ENCODE measurements around the gene PLA2G4D. TPM values are rescaled to one million over a fixed set of nuclear protein-coding genes. Genes with fewer than 3 reads are reported as not detected.

The PLA2G4D gene
- total and polyA plus RNA-seq, 2 experiments from 2014 or later: 0.07 to 0.15 TPM

DNA sequence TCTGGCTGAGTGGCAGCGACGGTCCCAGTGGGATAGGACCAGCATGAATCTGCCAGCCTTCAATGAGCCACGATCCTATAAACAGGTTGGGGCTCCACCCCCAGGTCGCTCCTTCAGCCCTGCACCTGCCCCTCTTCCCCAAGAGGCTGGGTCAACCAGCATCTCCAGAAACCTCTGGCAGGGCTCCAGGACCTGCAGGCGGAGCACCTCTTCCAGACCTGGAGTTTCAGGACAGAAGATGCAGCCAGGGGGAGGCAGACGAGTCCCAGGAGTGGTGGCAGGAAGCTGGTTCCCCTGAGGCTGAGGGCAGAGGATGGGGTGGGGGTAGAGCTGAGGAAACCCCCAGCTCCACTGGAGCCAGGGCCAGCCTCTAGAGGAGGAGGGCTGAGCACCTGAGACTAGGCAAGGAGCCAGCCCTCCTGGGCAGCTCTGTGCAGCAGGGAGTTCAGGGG, at the start of gene PLA2G4D (continued):
- no peak for TF ChIP-seq EZH2 (IDR thresholded peaks at IDR 0.05; ENCODE audit: low read depth, unreplicated experiment)

DNA sequence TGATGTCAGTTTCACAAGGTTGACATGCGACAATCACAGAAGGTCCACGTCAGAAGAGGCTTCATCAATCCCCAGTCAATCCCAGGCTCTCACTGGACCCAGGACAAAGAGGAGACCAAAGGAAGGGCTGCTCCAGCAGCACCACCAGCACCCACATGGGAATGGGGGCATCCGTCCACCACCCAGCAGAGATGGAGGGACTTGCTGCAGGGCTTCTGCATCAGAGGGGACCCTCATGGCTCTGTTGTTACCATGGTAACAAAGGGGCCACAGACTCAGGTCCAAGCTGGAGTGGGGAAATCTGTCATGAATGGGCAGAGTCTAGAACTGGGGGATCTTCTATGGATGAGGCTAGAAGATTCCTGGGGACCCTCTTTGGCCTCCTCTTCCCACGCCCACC, 49.0 kb upstream of the PLA2G4D start:
- H3K36me3 Mint-ChIP-seq (ENCODE audit: low read depth): no peaks in the 10 kb centered on the region
- H3K27ac ChIP-seq (ENCODE audit: low read depth): no peak overlapping the region
- H3K4me2 ChIP-seq: no peak overlapping the region
- no peaks in the 10 kb centered on the region for H3F3A ChIP-seq (replicated peaks; ENCODE audit: low read depth)
- H3K27ac Mint-ChIP-seq: no peak overlapping the region
- H3K27me3 Mint-ChIP-seq (ENCODE audit: insufficient read depth, low read depth, poor library complexity): peaks cover 2% of the 10 kb centered on the region
- no peaks in the 10 kb centered on the region for H3K27me3 ChIP-seq (ENCODE audit: insufficient read depth)
- DNase-seq (ENCODE audit: low spot score) (no peak), ATAC-seq (no peak)
- no peak overlapping the region for H2AFZ ChIP-seq
- no peaks in the 10 kb centered on the region for H3K79me2 ChIP-seq (replicated peaks; ENCODE audit: insufficient read depth)
- no peaks in the 10 kb centered on the region for H3K36me3 ChIP-seq (ENCODE audit: insufficient read depth)
- no peaks in the 10 kb centered on the region for H3K9me2 ChIP-seq (ENCODE audit: insufficient read depth)
- H3K4me3 Mint-ChIP-seq: no peak overlapping the region
- no peak overlapping the region for H3K4me3 ChIP-seq
- H4K20me1 ChIP-seq (replicated peaks; ENCODE audit: insufficient read depth): no peaks in the 10 kb centered on the region
- H3K4me1 ChIP-seq (ENCODE audit: insufficient read depth): no peaks in the 10 kb centered on the region
- peaks cover 15% of the 10 kb centered on the region; the same call in 2 of the 3 replicates for H3K9me3 Mint-ChIP-seq
- no peaks in the 10 kb centered on the region; the same call in 2 of the 3 replicates for H3K4me1 Mint-ChIP-seq
- no peak for TF ChIP-seq CREB1 (CRISPR knock-in tag; IDR thresholded peaks at IDR 0.05; ENCODE audit: low read depth)
- no peak for TF ChIP-seq REST (IDR thresholded peaks at IDR 0.05; ENCODE audit: unreplicated experiment)
- no peak for TF ChIP-seq ZNF331 (CRISPR knock-in tag; IDR thresholded peaks at IDR 0.05; ENCODE audit: low read depth)
- TF ChIP-seq ZNF114 (CRISPR knock-in tag; IDR thresholded peaks at IDR 0.05): no peak
- TF ChIP-seq NANOG (IDR thresholded peaks at IDR 0.05; ENCODE audit: borderline replicate concordance): no peak
- no peak for TF ChIP-seq ZNF462 (CRISPR knock-in tag; IDR thresholded peaks at IDR 0.05)
- TF ChIP-seq ETS1 (IDR thresholded peaks at IDR 0.05): no peak
- TF ChIP-seq EZH2phosphoT487 (IDR thresholded peaks at IDR 0.05; ENCODE audit: unreplicated experiment): no peak
- TF ChIP-seq, protein P1, sequence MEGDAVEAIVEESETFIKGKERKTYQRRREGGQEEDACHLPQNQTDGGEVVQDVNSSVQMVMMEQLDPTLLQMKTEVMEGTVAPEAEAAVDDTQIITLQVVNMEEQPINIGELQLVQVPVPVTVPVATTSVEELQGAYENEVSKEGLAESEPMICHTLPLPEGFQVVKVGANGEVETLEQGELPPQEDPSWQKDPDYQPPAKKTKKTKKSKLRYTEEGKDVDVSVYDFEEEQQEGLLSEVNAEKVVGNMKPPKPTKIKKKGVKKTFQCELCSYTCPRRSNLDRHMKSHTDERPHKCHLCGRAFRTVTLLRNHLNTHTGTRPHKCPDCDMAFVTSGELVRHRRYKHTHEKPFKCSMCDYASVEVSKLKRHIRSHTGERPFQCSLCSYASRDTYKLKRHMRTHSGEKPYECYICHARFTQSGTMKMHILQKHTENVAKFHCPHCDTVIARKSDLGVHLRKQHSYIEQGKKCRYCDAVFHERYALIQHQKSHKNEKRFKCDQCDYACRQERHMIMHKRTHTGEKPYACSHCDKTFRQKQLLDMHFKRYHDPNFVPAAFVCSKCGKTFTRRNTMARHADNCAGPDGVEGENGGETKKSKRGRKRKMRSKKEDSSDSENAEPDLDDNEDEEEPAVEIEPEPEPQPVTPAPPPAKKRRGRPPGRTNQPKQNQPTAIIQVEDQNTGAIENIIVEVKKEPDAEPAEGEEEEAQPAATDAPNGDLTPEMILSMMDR (conservative IDR thresholded peaks at IDR 0.05; ENCODE audit: low read depth in 2 of 2): no peak
- TF ChIP-seq POLR2AphosphoS5 (IDR thresholded peaks at IDR 0.05; ENCODE audit: low read depth): no peak
- no peak for TF ChIP-seq EZH2 (IDR thresholded peaks at IDR 0.05; ENCODE audit: low read depth, unreplicated experiment)
- no peak for TF ChIP-seq STAT1 (IDR thresholded peaks at IDR 0.05; ENCODE audit: unreplicated experiment)
- TF ChIP-seq JUNB (IDR thresholded peaks at IDR 0.05; ENCODE audit: unreplicated experiment): no peak
